Spinal cord (tissue), 10 donors: ENCODE data around the gene LARP4B. TPM values are rescaled to one million over a fixed set of nuclear protein-coding genes. Genes with fewer than 3 reads are reported as not detected.

Source experiments
- DNase-seq, 6 donors: peaks; one replicate each; pipeline versions ENCODE4 v3.0.0 to v3.0.0-alpha.2; 2013 to 2015; ENCODE audit warnings: low spot score in 6 of 6, low read depth in 4 of 6
- H3K27ac ChIP-seq: one replicate; pipeline ENCODE4 v1.5.1; 2013; ENCODE audit warnings: low read depth, low read length, control low read depth
- H3K27me3 ChIP-seq: one replicate; pipeline ENCODE4 v1.6.1; 2013; ENCODE audit warnings: low read length; ENCODE audit not compliant: control insufficient read depth, insufficient read depth
- H3K36me3 ChIP-seq: one replicate; pipeline ENCODE4 v1.6.1; 2013; ENCODE audit warnings: low read length; ENCODE audit not compliant: control insufficient read depth, insufficient read depth
- H3K4me1 ChIP-seq: one replicate; pipeline ENCODE4 v1.6.1; 2013; ENCODE audit warnings: low read length; ENCODE audit not compliant: control insufficient read depth, insufficient read depth
- H3K4me3 ChIP-seq: one replicate; pipeline ENCODE4 v1.5.1; 2013; ENCODE audit warnings: low read depth, low read length, control low read depth
- H3K9me3 ChIP-seq: one replicate; pipeline ENCODE4 v1.6.1; 2013; ENCODE audit warnings: low read length; ENCODE audit not compliant: control insufficient read depth, insufficient read depth
- WGBS: methylation state at CpG from one replicate; pipeline ENCODE4 v1.1.5; 2013; ENCODE audit warnings: missing lambda C conversion rate; ENCODE audit not compliant: insufficient coverage; 5-methylcytosine and 5-hydroxymethylcytosine counted together
- long read RNA-seq, 4 donors: transcript quantifications; one replicate each; lab custom pipeline, GENCODE V29; 2026
- polyA plus RNA-seq, 2 donors: library from polyadenylated mRNA; unstranded; fragments of 120-200 nt; gene quantifications; one replicate each; pipeline ENCODE4 v1.2.1, GENCODE V29; 2013; ENCODE audit not compliant: insufficient read length in 2 of 2
- total RNA-seq, 2 donors: library from RNA; depleted of rRNA in 1 of 2; stranded (reverse); fragments of 120-200 nt in 1 of 2; fragments of >200 nt in 1 of 2; gene quantifications; one replicate each; pipeline versions ENCODE4 v1.2.3 to v1.2.4, GENCODE V29; 2013 to 2014
- donor health status: healthy.

Gene LARP4B
- total RNA-seq (10 to 100 TPM; 28.2 to 37.8 TPM), polyA plus RNA-seq (10 to 100 TPM; 38.3 to 38.5 TPM)
- long read RNA-seq, donor 1, full-length matches to known transcripts: 2 of 2 reads
- long read RNA-seq, donor 1, partial matches to known transcripts: 0 of 2 reads
- long read RNA-seq, donor 1, other reads (novel, unspliced or antisense): 0 of 2 reads
- long read RNA-seq, donor 2, full-length matches to known transcripts: 1 of 1 reads
- long read RNA-seq, donor 2, partial matches to known transcripts: 0 of 1 reads
- long read RNA-seq, donor 2, other reads (novel, unspliced or antisense): 0 of 1 reads
- long read RNA-seq, donor 3, full-length matches to known transcripts: 2 of 2 reads
- long read RNA-seq, donor 3, partial matches to known transcripts: 0 of 2 reads
- long read RNA-seq, donor 3, other reads (novel, unspliced or antisense): 0 of 2 reads
- long read RNA-seq, donor 4, partial matches to known transcripts: 0 of 1 reads
- long read RNA-seq, donor 4, other reads (novel, unspliced or antisense): 0 of 1 reads

GRCh38 chr10:931326-932318, at the start of gene LARP4B:
LARP4B (minus strand) TSS chr10:931705; CDS start chr10:885721, 45,984 bp downstream.
- WGBS: under 1% methylated on average over 133 of the region's 137 CpGs
- Histone ChIP-seq H3K4me3 (peak within 1 kb of the TSS; percentile 63), H3K27ac (peak within 1 kb of the TSS; percentile 83), H3K9me3 (no peaks in the 10 kb centered on the region), H3K27me3 (no peaks in the 10 kb centered on the region), H3K36me3 (peaks cover 2% of the 10 kb centered on the region), H3K4me1 (peaks cover 7% of the 10 kb centered on the region)
- peak; percentile 88 to 99 (median 94) for DNase-seq

DNA sequence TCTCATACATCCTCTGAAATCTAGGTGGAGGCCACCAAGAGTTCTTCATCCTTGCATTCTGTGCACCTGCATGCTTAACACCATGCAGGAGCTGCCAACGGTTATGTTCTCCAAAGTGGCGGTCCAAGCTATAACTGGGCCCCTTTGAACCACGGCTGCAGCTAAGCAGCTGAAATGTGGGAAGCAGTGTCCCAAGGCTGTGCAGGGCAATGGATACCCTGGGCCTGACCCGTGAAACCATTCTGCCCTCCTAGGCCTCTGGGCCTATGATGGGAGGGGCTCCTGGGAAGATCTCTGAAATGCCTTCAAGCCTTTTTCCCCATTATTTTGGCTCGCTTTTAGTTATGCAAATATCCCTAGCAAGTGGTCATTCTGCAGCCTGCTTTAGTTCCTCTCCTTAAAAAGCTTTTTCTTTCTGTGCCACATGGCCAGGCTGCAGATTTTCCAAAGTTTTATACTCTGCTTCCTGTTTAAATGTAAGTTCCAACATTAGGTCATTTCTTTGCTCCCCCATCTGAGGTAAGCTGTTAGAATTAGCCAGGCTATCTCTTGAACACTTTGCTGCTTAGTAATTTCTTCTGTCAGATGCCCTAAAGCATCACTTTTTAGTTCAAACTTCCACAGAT, 49.1 kb upstream of the LARP4B start:
- Histone ChIP-seq H3K9me3 (peaks cover 14% of the 10 kb centered on the region), H3K36me3 (no peaks in the 10 kb centered on the region), H3K27me3 (no peaks in the 10 kb centered on the region), H3K4me1 (no peaks in the 10 kb centered on the region), H3K27ac (no peak overlapping the region), H3K4me3 (no peak overlapping the region)
- no peak for DNase-seq
- WGBS: 97% methylated on average over 5 of the region's 5 CpGs

DNA sequence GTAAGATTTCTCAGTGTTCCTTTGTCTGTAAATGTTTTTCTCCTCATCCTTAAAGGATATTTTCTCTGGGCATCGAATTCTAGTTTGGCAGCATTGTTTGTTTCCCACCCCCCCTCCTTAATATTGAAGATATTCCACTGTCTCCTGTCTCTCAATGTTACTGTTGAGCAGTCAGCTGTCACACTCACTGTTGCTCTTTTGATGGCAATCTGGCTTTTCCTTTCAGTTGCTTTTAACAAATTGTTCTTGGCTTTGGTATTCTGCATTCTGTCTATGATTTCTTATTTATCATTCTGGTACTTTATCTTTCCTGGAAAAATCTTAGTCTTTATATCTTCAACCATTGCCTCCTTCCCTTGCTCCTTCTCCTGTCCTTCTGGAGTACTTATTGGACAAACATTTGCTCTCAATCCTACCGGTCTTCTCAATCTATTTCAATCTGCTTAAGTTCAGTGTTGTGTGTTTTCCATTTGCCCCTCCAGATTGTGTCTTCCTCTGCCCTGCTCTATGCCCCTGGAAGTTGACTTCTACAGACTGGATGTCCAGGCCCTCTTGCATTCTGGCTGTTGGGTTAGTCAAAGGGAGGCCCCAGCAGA, 47.4 kb upstream of the LARP4B start:
- H3K36me3 ChIP-seq: no peaks in the 10 kb centered on the region
- WGBS: no CpG with 5 or more reads among the region's 2 CpGs
- no peak overlapping the region for H3K27ac ChIP-seq
- H3K27me3 ChIP-seq: no peaks in the 10 kb centered on the region
- H3K4me3 ChIP-seq: no peak overlapping the region
- DNase-seq: no peak
- peaks cover 14% of the 10 kb centered on the region for H3K9me3 ChIP-seq
- no peaks in the 10 kb centered on the region for H3K4me1 ChIP-seq

DNA sequence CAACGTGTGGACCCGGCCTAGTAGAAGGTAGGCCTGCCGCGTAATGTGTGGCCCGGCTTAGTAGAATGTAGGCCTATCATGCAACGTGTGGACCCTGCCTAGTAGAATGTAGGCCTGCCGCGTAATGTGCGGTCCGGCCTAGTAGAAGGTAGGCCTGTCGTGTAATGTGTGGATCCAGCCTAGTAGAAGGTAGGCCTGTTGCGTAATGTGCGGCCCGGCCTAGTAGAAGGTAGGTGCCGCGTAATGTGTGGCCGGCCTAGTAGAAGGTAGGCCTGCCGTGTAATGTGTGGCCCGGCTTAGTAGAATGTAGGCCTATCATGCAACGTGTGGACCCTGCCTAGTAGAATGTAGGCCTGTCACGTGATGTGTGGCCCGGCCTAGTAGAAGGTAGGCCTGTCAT, 44.8 kb upstream of the LARP4B start:
- Histone ChIP-seq H3K27me3 (no peaks in the 10 kb centered on the region), H3K4me3 (no peak overlapping the region), H3K9me3 (peaks cover 14% of the 10 kb centered on the region), H3K4me1 (peaks cover 4% of the 10 kb centered on the region), H3K27ac (no peak overlapping the region), H3K36me3 (no peaks in the 10 kb centered on the region)
- no peak for DNase-seq
- 95% methylated on average over 18 of the region's 22 CpGs for whole genome bisulfite sequencing

DNA sequence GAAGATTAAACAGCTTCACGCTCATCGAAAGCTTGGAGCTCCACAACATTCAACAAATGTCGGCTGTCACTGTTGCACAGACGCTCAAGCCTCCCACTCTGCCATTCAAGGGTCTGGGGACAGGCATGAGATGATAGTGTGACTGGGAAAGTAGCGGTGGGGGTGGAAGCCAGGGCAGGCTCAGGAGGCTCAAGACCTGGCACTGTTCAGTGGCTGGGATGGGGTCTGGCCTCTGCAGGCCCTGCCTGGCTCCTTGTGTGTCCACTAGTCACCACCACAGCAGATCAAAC, 43.2 kb upstream of the LARP4B start:
- WGBS: 74% methylated on average over 3 of the region's 5 CpGs
- Histone ChIP-seq H3K4me3 (no peak overlapping the region), H3K27me3 (no peaks in the 10 kb centered on the region), H3K9me3 (peaks cover 5% of the 10 kb centered on the region), H3K27ac (no peak overlapping the region), H3K36me3 (no peaks in the 10 kb centered on the region), H3K4me1 (peaks cover 4% of the 10 kb centered on the region)
- peak in 1 of 6 donors; percentile 20 for DNase-seq

GRCh38 chr10:974038-974784, 42.7 kb upstream of the LARP4B start:
- H3K27me3 ChIP-seq: no peaks in the 10 kb centered on the region
- no peak overlapping the region for H3K4me3 ChIP-seq
- peaks cover 4% of the 10 kb centered on the region for H3K9me3 ChIP-seq
- H3K4me1 ChIP-seq: peaks cover 4% of the 10 kb centered on the region
- DNase-seq: no peak
- no peaks in the 10 kb centered on the region for H3K36me3 ChIP-seq
- WGBS: 82% methylated on average over 14 of the region's 20 CpGs
- no peak overlapping the region for H3K27ac ChIP-seq

DNA sequence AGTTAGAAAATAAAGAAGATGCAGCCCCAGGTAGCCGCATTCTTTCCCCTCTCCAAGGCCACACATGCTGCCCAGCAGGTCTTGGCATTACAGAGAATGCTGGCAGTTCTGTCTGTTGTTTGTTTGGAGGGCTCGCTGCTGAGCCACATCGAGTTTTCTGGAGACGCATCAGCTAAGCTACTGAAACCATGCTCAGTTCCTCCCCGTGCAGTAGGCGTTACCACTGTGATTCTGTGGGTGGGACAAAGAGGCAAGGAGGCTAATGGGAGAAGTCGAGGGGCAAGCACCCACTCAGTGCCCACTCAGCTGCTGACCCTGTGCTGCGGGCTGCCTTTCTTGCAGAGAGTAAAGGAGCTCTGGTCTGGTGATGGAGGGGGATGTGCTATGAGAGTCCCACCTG, 41.3 kb upstream of the LARP4B start:
- Histone ChIP-seq H3K27me3 (no peaks in the 10 kb centered on the region), H3K27ac (no peak overlapping the region), H3K36me3 (no peaks in the 10 kb centered on the region), H3K9me3 (no peaks in the 10 kb centered on the region), H3K4me3 (no peak overlapping the region), H3K4me1 (peaks cover 4% of the 10 kb centered on the region)
- no peak for DNase-seq
- 61% methylated on average over 7 of the region's 8 CpGs for WGBS

DNA sequence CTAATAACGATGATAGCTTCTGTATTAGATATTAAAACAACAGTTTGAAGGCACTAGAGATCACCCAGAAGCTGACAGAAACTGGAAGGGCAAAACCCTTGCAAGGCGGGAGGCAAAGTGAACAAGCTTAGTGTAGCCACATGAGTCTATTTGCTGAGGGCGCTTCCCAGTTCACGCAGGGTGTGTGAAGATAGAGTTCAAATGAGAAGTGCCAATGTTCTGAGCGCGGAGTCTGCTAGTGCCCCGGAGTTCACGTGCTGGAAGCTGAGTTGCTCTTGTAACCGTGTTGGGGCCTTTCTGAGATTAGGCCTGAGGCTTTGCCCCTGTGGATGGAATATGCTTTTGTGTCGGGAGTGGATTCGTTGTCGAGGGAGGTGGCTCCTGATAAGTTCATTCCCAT, 40.1 kb upstream of the LARP4B start:
- Histone ChIP-seq H3K9me3 (no peaks in the 10 kb centered on the region), H3K27ac (no peak overlapping the region), H3K4me3 (no peak overlapping the region), H3K36me3 (no peaks in the 10 kb centered on the region), H3K27me3 (no peaks in the 10 kb centered on the region), H3K4me1 (peaks cover 4% of the 10 kb centered on the region)
- 87% methylated on average over 9 of the region's 12 CpGs for WGBS
- no peak for DNase-seq
